ENCODE results near the gene TMEM184B. TPM values are rescaled to one million over a fixed set of nuclear protein-coding genes. Genes with fewer than 3 reads are reported as not detected.

The TMEM184B gene
- total RNA-seq, 1 donor from 2014 or later, result 26.5 TPM

- Histone ChIP-seq H3K27me3 (no peaks in the 10 kb centered on the region), H2AFZ (replicated peaks) (no peak overlapping the region), H3K4me3 (no peak overlapping the region), H3K4me1 (peaks cover 28% of the 10 kb centered on the region), H3K9ac (no peak overlapping the region), H3K4me2 (peak overlapping the region; percentile 43), H4K20me1 (ENCODE audit: low read depth) (no peaks in the 10 kb centered on the region), H3K9me3 (ENCODE audit: low read depth) (no peaks in the 10 kb centered on the region), H3K79me2 (ENCODE audit: low read depth) (no peaks in the 10 kb centered on the region), H3F3A (ENCODE audit: low read depth) (peaks cover 30% of the 10 kb centered on the region), H3K36me3 (no peaks in the 10 kb centered on the region), H3K27ac (peak overlapping the region; percentile 48)
- TF ChIP-seq EZH2phosphoT487 (IDR thresholded peaks at IDR 0.05), result no peak
- TF ChIP-seq CTCF (IDR thresholded peaks at IDR 0.05), result no peak
- no peak for TF ChIP-seq EZH2 (IDR thresholded peaks at IDR 0.05)
- Mint-ChIP-seq H3K4me3 (peak overlapping the region; percentile 57), H3K27ac (peak overlapping the region; percentile 70), H3K4me1 (peaks cover 44% of the 10 kb centered on the region), H3K36me3 (peaks cover 18% of the 10 kb centered on the region), H3K27me3 (ENCODE audit: insufficient read depth, low read depth) (no peaks in the 10 kb centered on the region), H3K9me3 (no peaks in the 10 kb centered on the region)
- peak; percentile 84 for DNase-seq (ENCODE audit: low spot score)
Observed at GRCh38 chr22:38240734-38241252, 32.0 kb downstream of the TMEM184B start.

- Histone ChIP-seq H3K4me2 (no peak overlapping the region), H3K9me3 (ENCODE audit: low read depth) (no peaks in the 10 kb centered on the region), H2AFZ (replicated peaks) (no peak overlapping the region), H3K4me3 (no peak overlapping the region), H4K20me1 (ENCODE audit: low read depth) (no peaks in the 10 kb centered on the region), H3K27ac (no peak overlapping the region), H3F3A (ENCODE audit: low read depth) (peaks cover 30% of the 10 kb centered on the region), H3K4me1 (peaks cover 28% of the 10 kb centered on the region), H3K36me3 (no peaks in the 10 kb centered on the region), H3K9ac (no peak overlapping the region), H3K79me2 (ENCODE audit: low read depth) (no peaks in the 10 kb centered on the region), H3K27me3 (no peaks in the 10 kb centered on the region)
- Mint-ChIP-seq H3K36me3 (peaks cover 22% of the 10 kb centered on the region), H3K27ac (no peak overlapping the region), H3K9me3 (no peaks in the 10 kb centered on the region), H3K27me3 (ENCODE audit: insufficient read depth, low read depth) (no peaks in the 10 kb centered on the region), H3K4me3 (no peak overlapping the region), H3K4me1 (peaks cover 47% of the 10 kb centered on the region)
- TF ChIP-seq EZH2phosphoT487 (IDR thresholded peaks at IDR 0.05) (no peak), CTCF (IDR thresholded peaks at IDR 0.05) (no peak), EZH2 (IDR thresholded peaks at IDR 0.05) (no peak)
- DNase-seq (ENCODE audit: low spot score), result no peak
Observed at GRCh38 chr22:38239101-38239761, 33.6 kb downstream of the TMEM184B start.

GRCh38 chr22:38238519-38239071 is 34.2 kb downstream of the TMEM184B start:
- TF ChIP-seq EZH2phosphoT487 (IDR thresholded peaks at IDR 0.05), result no peak
- no peak for TF ChIP-seq EZH2 (IDR thresholded peaks at IDR 0.05)
- TF ChIP-seq CTCF (IDR thresholded peaks at IDR 0.05), result no peak
- H3K4me2 ChIP-seq, result no peak overlapping the region
- H3K79me2 ChIP-seq (ENCODE audit: low read depth), result no peaks in the 10 kb centered on the region
- H3K4me1 ChIP-seq, result peaks cover 27% of the 10 kb centered on the region
- no peaks in the 10 kb centered on the region for H3K9me3 Mint-ChIP-seq
- H3K9me3 ChIP-seq (ENCODE audit: low read depth), result no peaks in the 10 kb centered on the region
- H3K36me3 ChIP-seq, result no peaks in the 10 kb centered on the region
- no peaks in the 10 kb centered on the region for H3K27me3 ChIP-seq
- no peak overlapping the region for H3K27ac Mint-ChIP-seq
- no peak overlapping the region for H3K27ac ChIP-seq
- H3K9ac ChIP-seq, result no peak overlapping the region
- peaks cover 41% of the 10 kb centered on the region for H3K4me1 Mint-ChIP-seq
- H3K27me3 Mint-ChIP-seq (ENCODE audit: insufficient read depth, low read depth), result no peaks in the 10 kb centered on the region
- H2AFZ ChIP-seq (replicated peaks), result no peak overlapping the region
- H3F3A ChIP-seq (ENCODE audit: low read depth), result peaks cover 30% of the 10 kb centered on the region
- H3K4me3 Mint-ChIP-seq, result no peak overlapping the region
- H3K36me3 Mint-ChIP-seq, result peaks cover 19% of the 10 kb centered on the region
- no peak overlapping the region for H3K4me3 ChIP-seq
- DNase-seq (ENCODE audit: low spot score), result no peak
- no peaks in the 10 kb centered on the region for H4K20me1 ChIP-seq (ENCODE audit: low read depth)
